Lower leg skin (tissue), 4 donors: Measurements from ENCODE around the gene CENPU. TPM values are rescaled to one million over a fixed set of nuclear protein-coding genes. Genes with fewer than 3 reads are reported as not detected.

Experiments used
- DNase-seq, 2 donors: peaks; one replicate each; pipeline ENCODE4 v3.0.0-alpha.2; 2019; ENCODE audit warnings: low spot score in 2 of 2
- H3K4me3 ChIP-seq: fragments of 200-600 bp; sonication (generic); 2 replicates; pipeline ENCODE4 v1.5.1; 2017; ENCODE audit warnings: mild to moderate bottlenecking, low read depth; ENCODE audit not compliant: poor library complexity, severe bottlenecking
- CTCF ChIP-seq, 3 donors: fragments of 450-650 bp; IDR thresholded peaks; one replicate each; pipeline ENCODE4 v1.5.1; 2016; ENCODE audit warnings: antibody characterized with exemption in 3 of 3, mild to moderate bottlenecking in 3 of 3, moderate library complexity in 2 of 3
- POLR2A ChIP-seq, 2 donors: fragments of 450-650 bp; IDR thresholded peaks; one replicate each; pipeline ENCODE4 v1.6.1; 2016 to 2017; ENCODE audit warnings: antibody characterized with exemption in 2 of 2, mild to moderate bottlenecking in 1 of 2, moderate library complexity in 1 of 2
- WGBS, 2 donors: methylation state at CpG; one replicate each; pipeline ENCODE4 v1.1.5; 2018; 5-methylcytosine and 5-hydroxymethylcytosine counted together
- intact Hi-C: fragments of 100-400 bp; cut with DNase I; formaldehyde crosslinking; loops from one replicate; pipeline ENCODE4 v1.15.0; 2023; ENCODE audit warnings: low total_unique reads
- total RNA-seq, 4 donors: library from RNA; depleted of rRNA; stranded (reverse); fragments of >200 nt; gene quantifications; one replicate each; pipeline ENCODE4 v1.1.0, GENCODE V29; 2016

Gene CENPU
- total RNA-seq, 4 donors from 2014 or later, result 9.2 to 14.8 (median 12.3) TPM

- DNase-seq, result no peak
- intact Hi-C loops, result loop anchor here (1.0 kb wide), 1 partner anchor 34 kb away; no protein-coding TSS in a partner anchor
- no peak overlapping the region for H3K4me3 ChIP-seq
- 94% methylated on average over 2 of the region's 2 CpGs for WGBS, 2 donors
- TF ChIP-seq CTCF (IDR thresholded peaks at IDR 0.05), result no peak
- no peak for TF ChIP-seq POLR2A (IDR thresholded peaks at IDR 0.05)
These were observed 31.8 kb downstream of the CENPU start for GRCh38 chr4:184702114-184702513.

GRCh38 chr4:184699941-184700340 is 34.0 kb downstream of the CENPU start:
- intact Hi-C loops, result no loop called here
- DNase-seq, result no peak
- no peak for TF ChIP-seq CTCF (IDR thresholded peaks at IDR 0.05)
- no peak for TF ChIP-seq POLR2A (IDR thresholded peaks at IDR 0.05)
- no peak overlapping the region for H3K4me3 ChIP-seq
- WGBS, 2 donors, result 93 to 100% methylated on average over 4 of the region's 4 CpGs

GRCh38 chr4:184697956-184698355 is 35.9 kb downstream of the CENPU start:
- no peak for DNase-seq
- 78 to 90% methylated on average over 3 of the region's 3 CpGs for WGBS, 2 donors
- intact Hi-C loops, result no loop called here
- TF ChIP-seq CTCF (IDR thresholded peaks at IDR 0.05), result no peak
- no peak for TF ChIP-seq POLR2A (IDR thresholded peaks at IDR 0.05)
- H3K4me3 ChIP-seq, result no peak overlapping the region

GRCh38 chr4:184695178-184695896 is 38.6 kb downstream of the CENPU start:
- H3K4me3 ChIP-seq, result no peak overlapping the region
- TF ChIP-seq POLR2A (IDR thresholded peaks at IDR 0.05), result no peak
- no peak for TF ChIP-seq CTCF (IDR thresholded peaks at IDR 0.05)
- 51 to 52% methylated on average over 3 of the region's 3 CpGs for WGBS, 2 donors
- peak in 1 of 2 donors; percentile 42 for DNase-seq
- intact Hi-C loops, result no loop called here

GRCh38 chr4:184694412-184694956 is 39.4 kb downstream of the CENPU start:
- TF ChIP-seq CTCF (IDR thresholded peaks at IDR 0.05) (no peak), POLR2A (IDR thresholded peaks at IDR 0.05) (no peak)
- no peak for DNase-seq
- intact Hi-C loops, result no loop called here
- no peak overlapping the region for H3K4me3 ChIP-seq
